GM12892 (cell line): ENCODE measurements around the gene TUT1.

Experiments
- POLR2A ChIP-seq: IDR thresholded peaks from 2 replicates; pipeline ENCODE4 v1.6.1; 2011; ENCODE audit warnings: low read depth, low read length, control low read depth
- POLR2AphosphoS5 ChIP-seq: IDR thresholded peaks from 2 replicates; pipeline ENCODE4 v1.6.1; 2011; ENCODE audit warnings: low read depth, low read length, control low read depth
- TAF1 ChIP-seq: IDR thresholded peaks from 2 replicates; pipeline ENCODE4 v1.6.1; 2011; ENCODE audit warnings: low read depth, mild to moderate bottlenecking, control low read depth, low read length, borderline replicate concordance

DNA sequence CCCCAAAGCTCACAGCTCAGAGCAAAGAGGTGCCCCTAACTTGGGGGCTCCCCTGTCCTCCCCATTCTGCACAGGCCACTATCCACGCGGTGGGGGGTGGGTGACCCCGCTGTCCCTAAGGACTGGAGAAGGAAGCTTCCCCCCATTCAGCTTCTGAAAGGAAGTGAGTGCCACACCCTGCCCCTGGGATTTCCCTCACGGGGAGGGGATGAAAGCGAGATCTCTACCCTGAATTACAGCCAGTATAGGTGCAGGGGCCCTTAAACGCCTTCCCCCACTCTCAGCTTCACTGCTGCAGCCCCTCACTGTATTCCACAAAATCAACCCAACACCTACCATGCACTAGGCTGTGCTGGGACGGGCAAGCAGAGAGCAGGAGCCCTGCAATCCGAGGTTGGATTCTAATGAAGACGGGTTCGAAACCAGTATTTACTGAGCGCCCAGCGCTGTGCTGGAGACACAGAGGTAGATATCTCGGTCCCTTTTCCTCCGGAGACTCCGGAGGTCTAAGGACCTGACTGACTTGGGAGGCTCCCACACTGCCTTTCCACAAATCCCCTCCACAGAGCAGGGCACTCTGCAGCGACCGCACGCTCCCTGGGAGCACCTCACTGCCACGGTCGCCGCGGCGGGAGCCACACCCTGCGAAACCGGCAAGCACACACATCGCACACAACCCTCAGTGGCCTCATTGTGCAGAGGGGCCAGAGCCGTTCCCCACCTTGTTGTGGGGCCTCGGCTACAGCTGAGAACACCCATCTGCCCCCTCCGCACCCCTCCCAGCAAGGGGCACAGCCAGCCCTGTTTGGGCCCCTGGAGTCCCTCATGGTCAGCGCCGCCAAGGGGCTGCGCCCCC lies 46.5 kb downstream of the TUT1 start:
- TF ChIP-seq TAF1 (no peak), POLR2A (no peak), POLR2AphosphoS5 (no peak)
